Measurements from ENCODE around the gene WBP1. TPM values are rescaled to one million over a fixed set of nuclear protein-coding genes. Genes with fewer than 3 reads are reported as not detected.

WBP1 gene
- total and polyA plus RNA-seq, 10 of the 15 experiments (the other 5 are each of a cell fraction or from before 2014, with no cell fraction given): 4.2 to 76.8 (median 43.8) TPM

DNA sequence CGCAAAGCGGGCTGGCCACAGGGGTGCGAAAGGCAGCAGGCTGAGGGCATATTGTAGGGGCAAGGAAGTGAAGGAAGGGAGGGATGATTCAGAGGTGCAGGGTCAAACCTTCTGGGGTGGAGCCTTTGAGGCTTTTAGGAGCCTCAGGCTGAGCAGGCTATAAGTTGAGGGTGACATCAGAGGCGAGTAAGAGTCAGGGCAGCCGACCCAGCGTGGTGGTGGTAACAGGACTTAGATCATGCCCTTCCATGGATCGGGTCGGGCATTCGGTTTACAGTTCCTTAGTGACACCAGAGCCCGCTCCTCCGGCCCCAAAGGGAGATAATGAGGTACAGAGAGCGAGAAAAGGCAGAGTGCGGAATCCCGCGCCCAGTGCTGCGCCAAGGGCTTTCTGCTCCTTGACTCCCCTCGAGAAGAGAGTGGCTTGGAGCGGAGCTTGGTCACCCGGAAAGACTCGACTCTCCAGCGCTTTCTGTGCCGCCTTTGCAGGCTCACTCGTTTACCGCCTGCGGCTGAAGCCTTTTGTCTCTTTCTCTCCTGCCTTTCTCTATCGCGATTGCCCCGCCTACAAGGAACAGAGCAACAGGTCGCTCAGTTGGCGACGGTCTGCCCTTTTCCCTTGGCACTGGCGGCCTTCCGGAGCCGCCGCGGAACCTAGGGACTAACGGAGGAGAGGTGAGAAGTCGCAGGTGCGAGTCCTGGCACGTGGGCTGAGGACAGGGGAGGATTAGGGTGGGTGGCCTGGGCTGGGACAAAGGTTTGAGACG lies 40.4 kb downstream of the WBP1 start (continued):
- TF ChIP-seq, protein P1, sequence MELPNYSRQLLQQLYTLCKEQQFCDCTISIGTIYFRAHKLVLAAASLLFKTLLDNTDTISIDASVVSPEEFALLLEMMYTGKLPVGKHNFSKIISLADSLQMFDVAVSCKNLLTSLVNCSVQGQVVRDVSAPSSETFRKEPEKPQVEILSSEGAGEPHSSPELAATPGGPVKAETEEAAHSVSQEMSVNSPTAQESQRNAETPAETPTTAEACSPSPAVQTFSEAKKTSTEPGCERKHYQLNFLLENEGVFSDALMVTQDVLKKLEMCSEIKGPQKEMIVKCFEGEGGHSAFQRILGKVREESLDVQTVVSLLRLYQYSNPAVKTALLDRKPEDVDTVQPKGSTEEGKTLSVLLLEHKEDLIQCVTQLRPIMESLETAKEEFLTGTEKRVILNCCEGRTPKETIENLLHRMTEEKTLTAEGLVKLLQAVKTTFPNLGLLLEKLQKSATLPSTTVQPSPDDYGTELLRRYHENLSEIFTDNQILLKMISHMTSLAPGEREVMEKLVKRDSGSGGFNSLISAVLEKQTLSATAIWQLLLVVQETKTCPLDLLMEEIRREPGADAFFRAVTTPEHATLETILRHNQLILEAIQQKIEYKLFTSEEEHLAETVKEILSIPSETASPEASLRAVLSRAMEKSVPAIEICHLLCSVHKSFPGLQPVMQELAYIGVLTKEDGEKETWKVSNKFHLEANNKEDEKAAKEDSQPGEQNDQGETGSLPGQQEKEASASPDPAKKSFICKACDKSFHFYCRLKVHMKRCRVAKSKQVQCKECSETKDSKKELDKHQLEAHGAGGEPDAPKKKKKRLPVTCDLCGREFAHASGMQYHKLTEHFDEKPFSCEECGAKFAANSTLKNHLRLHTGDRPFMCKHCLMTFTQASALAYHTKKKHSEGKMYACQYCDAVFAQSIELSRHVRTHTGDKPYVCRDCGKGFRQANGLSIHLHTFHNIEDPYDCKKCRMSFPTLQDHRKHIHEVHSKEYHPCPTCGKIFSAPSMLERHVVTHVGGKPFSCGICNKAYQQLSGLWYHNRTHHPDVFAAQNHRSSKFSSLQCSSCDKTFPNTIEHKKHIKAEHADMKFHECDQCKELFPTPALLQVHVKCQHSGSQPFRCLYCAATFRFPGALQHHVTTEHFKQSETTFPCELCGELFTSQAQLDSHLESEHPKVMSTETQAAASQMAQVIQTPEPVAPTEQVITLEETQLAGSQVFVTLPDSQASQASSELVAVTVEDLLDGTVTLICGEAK (IDR thresholded peaks at IDR 0.05; ENCODE audit: borderline replicate concordance): no peak
- TF ChIP-seq BHLHE40 (IDR thresholded peaks at IDR 0.05; ENCODE audit: borderline replicate concordance in 1 of 2, low read depth in 2 of 2, low read length in 1 of 2) (no peak), ZNF24 (IDR thresholded peaks at IDR 0.05) (no peak), SUZ12 (IDR thresholded peaks at IDR 0.05; ENCODE audit: unreplicated experiment) (peak; percentile 89), SREBF2 (IDR thresholded peaks at IDR 0.05; ENCODE audit: low read length) (no peak), CHD1 (IDR thresholded peaks at IDR 0.05; ENCODE audit: low read depth, low read length) (no peak), DPF2 (IDR thresholded peaks at IDR 0.05) (no peak), MTA2 (IDR thresholded peaks at IDR 0.05; ENCODE audit: low read depth) (no peak), STAT1 (conservative IDR thresholded peaks at IDR 0.05) (no peak), RBBP5 (conservative IDR thresholded peaks at IDR 0.05) (no peak)
